CD4-positive, alpha-beta T cell treated with Interleukin-10 for 1 hour (primary cell): ENCODE measurements around the gene TCTN1.

Experiments used
- DNase-seq: peaks from one replicate; pipeline ENCODE4 v3.0.0-alpha.2; 2020

TCTN1 gene

GRCh38 chr12:110686294-110686903 is 72.5 kb downstream of the TCTN1 start:
- no peak for DNase-seq

GRCh38 chr12:110687396-110688169 is 73.7 kb downstream of the TCTN1 start:
- DNase-seq: no peak

GRCh38 chr12:110688446-110689280 is 74.7 kb downstream of the TCTN1 start, which contains the start of gene HVCN1:
TSS of gene HVCN1 (minus strand) at chr12:110689115. CDS start at chr12:110683245, 5,870 bp downstream.
- peak; percentile 46 for DNase-seq

- peak; percentile 57 for DNase-seq
These were observed 75.6 kb downstream of the TCTN1 start for GRCh38 chr12:110689281-110690126.

- no peak for DNase-seq
These were observed 76.2 kb downstream of the TCTN1 start for GRCh38 chr12:110690127-110690430.

GRCh38 chr12:110693731-110694130 is 79.8 kb downstream of the TCTN1 start:
- no peak for DNase-seq

- no peak for DNase-seq
These were observed 80.5 kb downstream of the TCTN1 start for GRCh38 chr12:110694330-110694901.

GRCh38 chr12:110696283-110696682 is 82.4 kb downstream of the TCTN1 start:
- DNase-seq: no peak

- no peak for DNase-seq
These were observed 83.3 kb downstream of the TCTN1 start for GRCh38 chr12:110697236-110697635.

GRCh38 chr12:110698171-110698902 is 84.4 kb downstream of the TCTN1 start:
- peak; percentile 85 for DNase-seq
